ENCODE results near the gene KRT72.

GRCh38 chr12:52628111-52628507 lies 26.8 kb upstream of the KRT72 start:
- TF ChIP-seq CTCF (IDR thresholded peaks at IDR 0.05 in 4 of 5, conservative IDR thresholded peaks at IDR 0.05 in 1 of 5) (no peak), POLR2A (IDR thresholded peaks at IDR 0.05) (no peak)
